SU-DHL-6 (cell line): ENCODE results near the gene RNF123.

Experiments
- H2AFZ ChIP-seq: fragments of 200-600 bp; sonication (generic); 2 replicates; pipeline ENCODE4 v1.6.1; 2014; ENCODE audit warnings: low read depth, mild to moderate bottlenecking, moderate library complexity, mixed read lengths, antibody characterized with exemption, low read length; ENCODE audit not compliant: severe bottlenecking
- H3F3A ChIP-seq: fragments of 200-600 bp; shearing (Covaris generic); 2 replicates; pipeline ENCODE4 v1.6.0; 2016; ENCODE audit warnings: antibody characterized with exemption, mild to moderate bottlenecking; ENCODE audit not compliant: insufficient read depth
- H3K27ac ChIP-seq: fragments of 200-600 bp; sonication (generic); 2 replicates; pipeline ENCODE4 v1.5.1; 2016; ENCODE audit warnings: low read depth, mild to moderate bottlenecking, low read length, moderate library complexity, mixed read lengths
- H3K27me3 ChIP-seq: fragments of 200-600 bp; sonication (generic), shearing (Covaris generic); 2 replicates; pipeline ENCODE4 v1.6.0; 2014; ENCODE audit warnings: mild to moderate bottlenecking, low read length
- H3K36me3 ChIP-seq: fragments of 200-600 bp; sonication (generic); 2 replicates; pipeline ENCODE4 v1.6.1; 2014; ENCODE audit warnings: mild to moderate bottlenecking, low read length, mixed read lengths
- H3K4me2 ChIP-seq: fragments of 300-600, 200-600 bp; shearing (Covaris generic), sonication (generic); 2 replicates; pipeline ENCODE4 v1.6.0; 2014; ENCODE audit warnings: low read length, low read depth, mild to moderate bottlenecking; ENCODE audit not compliant: poor library complexity, severe bottlenecking
- H3K4me3 ChIP-seq: fragments of 200-600 bp; sonication (generic); 2 replicates; pipeline ENCODE4 v1.5.1; 2014; ENCODE audit warnings: antibody characterized with exemption, low read length, mild to moderate bottlenecking, mixed read lengths; ENCODE audit not compliant: insufficient read depth, poor library complexity, severe bottlenecking
- H3K79me2 ChIP-seq: fragments of 200-600 bp; sonication (generic); 2 replicates; pipeline ENCODE4 v1.6.1; 2014; ENCODE audit warnings: mild to moderate bottlenecking, low read length, moderate library complexity; ENCODE audit not compliant: insufficient read depth
- H3K9ac ChIP-seq: fragments of 200-600 bp; sonication (generic); 2 replicates; pipeline ENCODE4 v1.7.0; 2014; ENCODE audit warnings: mild to moderate bottlenecking, low read length
- H3K9me2 ChIP-seq: fragments of 200-600 bp; sonication (generic); replicated peaks from 2 replicates; pipeline ENCODE4 v1.6.1; 2014; ENCODE audit warnings: low read length; ENCODE audit not compliant: insufficient read depth
- H3K9me3 ChIP-seq: fragments of 200-600 bp; sonication (generic); 2 replicates; pipeline ENCODE4 v1.6.1; 2014; ENCODE audit warnings: low read length, mixed read lengths; ENCODE audit not compliant: insufficient read depth
- H4K20me1 ChIP-seq: fragments of 200-600 bp; sonication (generic); 2 replicates; pipeline ENCODE4 v1.6.1; 2014; ENCODE audit warnings: low read depth, mild to moderate bottlenecking, antibody characterized with exemption, low read length, moderate library complexity, mixed read lengths
- EZH2phosphoT487 ChIP-seq: fragments of 200-600 bp; sonication (generic), shearing (Covaris generic); conservative IDR thresholded peaks from 2 replicates; pipeline ENCODE4 v1.6.1; 2018; ENCODE audit warnings: mild to moderate bottlenecking, antibody characterized with exemption, low read length, moderate library complexity, mixed read lengths
- TF ChIP-seq, protein P1 (sequence below): fragments of 200-600 bp; sonication (generic); IDR thresholded peaks from one replicate; pipeline ENCODE4 v1.5.1; 2017; ENCODE audit warnings: antibody characterized with exemption, mild to moderate bottlenecking, low read length, moderate library complexity; ENCODE audit not compliant: insufficient read depth, poor library complexity, severe bottlenecking

The RNF123 gene

DNA sequence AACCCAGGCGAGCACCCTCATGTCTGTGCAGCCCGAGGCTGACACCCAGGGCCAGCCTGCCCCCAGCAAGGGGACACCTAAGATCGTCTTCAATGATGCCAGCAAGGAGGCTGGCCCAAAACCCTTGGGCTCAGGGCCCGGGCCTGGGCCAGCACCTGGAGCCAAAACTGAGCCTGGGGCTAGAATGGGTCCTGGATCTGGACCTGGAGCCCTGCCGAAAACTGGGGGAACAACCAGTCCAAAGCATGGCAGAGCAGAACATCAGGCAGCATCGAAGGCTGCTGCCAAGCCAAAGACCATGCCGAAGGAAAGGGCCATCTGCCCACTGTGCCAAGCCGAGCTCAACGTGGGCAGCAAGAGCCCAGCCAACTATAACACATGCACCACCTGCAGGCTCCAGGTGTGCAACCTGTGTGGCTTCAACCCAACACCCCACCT, 46.6 kb upstream of the RNF123 start:
- Histone ChIP-seq H3K4me3 (no peak overlapping the region), H3K27me3 (no peaks in the 10 kb centered on the region), H2AFZ (no peak overlapping the region), H3K9me3 (no peaks in the 10 kb centered on the region), H3K9ac (no peak overlapping the region), H3K36me3 (no peaks in the 10 kb centered on the region), H3K4me2 (no peak overlapping the region), H3F3A (no peaks in the 10 kb centered on the region), H3K79me2 (no peaks in the 10 kb centered on the region), H3K27ac (no peak overlapping the region), H3K9me2 (no peaks in the 10 kb centered on the region), H4K20me1 (no peaks in the 10 kb centered on the region)
- TF ChIP-seq, protein P1, sequence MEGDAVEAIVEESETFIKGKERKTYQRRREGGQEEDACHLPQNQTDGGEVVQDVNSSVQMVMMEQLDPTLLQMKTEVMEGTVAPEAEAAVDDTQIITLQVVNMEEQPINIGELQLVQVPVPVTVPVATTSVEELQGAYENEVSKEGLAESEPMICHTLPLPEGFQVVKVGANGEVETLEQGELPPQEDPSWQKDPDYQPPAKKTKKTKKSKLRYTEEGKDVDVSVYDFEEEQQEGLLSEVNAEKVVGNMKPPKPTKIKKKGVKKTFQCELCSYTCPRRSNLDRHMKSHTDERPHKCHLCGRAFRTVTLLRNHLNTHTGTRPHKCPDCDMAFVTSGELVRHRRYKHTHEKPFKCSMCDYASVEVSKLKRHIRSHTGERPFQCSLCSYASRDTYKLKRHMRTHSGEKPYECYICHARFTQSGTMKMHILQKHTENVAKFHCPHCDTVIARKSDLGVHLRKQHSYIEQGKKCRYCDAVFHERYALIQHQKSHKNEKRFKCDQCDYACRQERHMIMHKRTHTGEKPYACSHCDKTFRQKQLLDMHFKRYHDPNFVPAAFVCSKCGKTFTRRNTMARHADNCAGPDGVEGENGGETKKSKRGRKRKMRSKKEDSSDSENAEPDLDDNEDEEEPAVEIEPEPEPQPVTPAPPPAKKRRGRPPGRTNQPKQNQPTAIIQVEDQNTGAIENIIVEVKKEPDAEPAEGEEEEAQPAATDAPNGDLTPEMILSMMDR = no peak
- no peak for TF ChIP-seq EZH2phosphoT487

DNA sequence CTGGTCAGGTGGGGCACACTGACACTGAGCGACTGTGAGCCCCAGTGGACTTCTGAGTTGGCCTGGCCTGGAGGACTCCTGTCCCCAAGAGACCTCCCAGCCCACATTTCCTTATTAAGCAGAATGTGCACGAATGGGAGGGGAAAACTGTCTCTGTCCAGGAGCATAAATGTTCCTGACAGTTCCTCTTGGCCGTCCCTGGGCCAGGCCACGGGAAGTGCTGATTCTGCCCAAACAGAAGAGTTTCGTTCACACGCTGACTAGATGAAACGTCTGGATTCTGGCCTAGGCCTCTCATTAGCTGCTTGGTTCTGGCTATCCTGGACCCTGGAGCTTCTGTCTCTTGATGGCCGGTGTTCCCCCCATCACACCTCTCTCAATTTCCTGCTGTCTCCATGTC, 44.7 kb upstream of the RNF123 start:
- Histone ChIP-seq H3K36me3 (no peaks in the 10 kb centered on the region), H3K79me2 (no peaks in the 10 kb centered on the region), H2AFZ (no peak overlapping the region), H3K9me3 (no peaks in the 10 kb centered on the region), H3K9ac (no peak overlapping the region), H4K20me1 (no peaks in the 10 kb centered on the region), H3K4me2 (no peak overlapping the region), H3K4me3 (no peak overlapping the region), H3F3A (no peaks in the 10 kb centered on the region), H3K27ac (no peak overlapping the region), H3K9me2 (no peaks in the 10 kb centered on the region), H3K27me3 (no peaks in the 10 kb centered on the region)
- TF ChIP-seq, protein P1 = no peak
- TF ChIP-seq EZH2phosphoT487 = no peak

DNA sequence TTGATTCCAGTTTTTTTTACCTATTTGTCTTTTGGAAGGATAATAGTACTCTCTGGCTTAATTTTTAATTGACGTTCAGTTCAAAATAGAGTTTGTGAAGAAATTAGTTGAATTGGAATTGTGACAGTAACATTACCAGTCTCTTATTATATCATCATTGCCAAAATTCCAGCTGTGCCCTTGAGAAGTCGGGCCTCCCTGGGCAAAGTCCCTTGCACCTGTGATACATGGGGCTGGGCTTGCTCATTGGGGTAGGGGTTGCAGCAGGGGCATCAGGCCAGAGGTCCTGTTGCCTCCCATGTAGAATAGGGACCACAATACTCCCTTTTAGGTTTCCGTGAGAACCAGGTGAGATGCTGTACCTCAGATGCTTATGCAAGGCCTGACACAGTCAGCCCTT, 43.1 kb upstream of the RNF123 start:
- Histone ChIP-seq H3F3A (no peaks in the 10 kb centered on the region), H3K36me3 (no peaks in the 10 kb centered on the region), H2AFZ (no peak overlapping the region), H3K27me3 (no peaks in the 10 kb centered on the region), H3K79me2 (no peaks in the 10 kb centered on the region), H3K9ac (no peak overlapping the region), H3K9me3 (no peaks in the 10 kb centered on the region), H4K20me1 (no peaks in the 10 kb centered on the region), H3K4me2 (no peak overlapping the region), H3K9me2 (no peaks in the 10 kb centered on the region), H3K4me3 (no peak overlapping the region), H3K27ac (no peak overlapping the region)
- TF ChIP-seq, protein P1 = no peak
- no peak for TF ChIP-seq EZH2phosphoT487
